Measurements from ENCODE around the gene IFT122. TPM values are rescaled to one million over a fixed set of nuclear protein-coding genes. Genes with fewer than 3 reads are reported as not detected.
A peak's percentile ranks its signal among the peaks of the same experiment; 100 is the strongest.
"Not testable (repeated sequence)": the region's sequence is repeated elsewhere in the genome, so short reads cannot be mapped to it uniquely, and the experiment has no call there.

IFT122 gene
- total RNA-seq, 2 experiments from 2014 or later: 18.4 to 22.6 TPM

- Mint-ChIP-seq H3K27me3 (no peaks in the 10 kb centered on the region), H3K4me1 (peaks cover 14% of the 10 kb centered on the region), H3K4me3 (no peak overlapping the region), H3K36me3 (ENCODE audit: low read depth) (peaks cover 3% of the 10 kb centered on the region), H3K27ac (no peak overlapping the region), H3K9me3 (ENCODE audit: low read depth) (no peaks in the 10 kb centered on the region)
- intact Hi-C loops (cut with DNase I, micrococcal nuclease): no loop called here
- ChIA-PET CTCF (interaction anchor here (0.6 to 0.9 kb wide), 2 partner anchors 15 to 325 kb away, joined by 3 to 4 read pairs; no protein-coding TSS in a partner anchor), POLR2A (interaction anchor here (3.1 kb wide), 1 partner anchor 38 kb away, joined by 24 read pairs; the partner anchor contains the start of genes IFT122 and MBD4)
- no peak for DNase-seq
- no peak for ATAC-seq
Measured at GRCh38 chr3:129402616-129403015, 37.4 kb upstream of the IFT122 start.

GRCh38 chr3:129403450-129403849 lies 36.6 kb upstream of the IFT122 start:
- no peak overlapping the region for H3K27ac Mint-ChIP-seq
- peaks cover 6% of the 10 kb centered on the region for H3K4me1 Mint-ChIP-seq
- ATAC-seq: no peak

GRCh38 chr3:129404130-129404529 lies 35.9 kb upstream of the IFT122 start:
- intact Hi-C loops (cut with DNase I, micrococcal nuclease): no loop called here
- H3K4me1 Mint-ChIP-seq: peaks cover 3% of the 10 kb centered on the region
- ChIA-PET POLR2A (no interaction called here), CTCF (no interaction called here)
- H3K9me3 Mint-ChIP-seq (ENCODE audit: low read depth): no peaks in the 10 kb centered on the region
- no peaks in the 10 kb centered on the region for H3K36me3 Mint-ChIP-seq (ENCODE audit: low read depth)
- H3K27me3 Mint-ChIP-seq: no peaks in the 10 kb centered on the region
- H3K4me3 Mint-ChIP-seq: no peak overlapping the region
- ATAC-seq (no peak), DNase-seq (no peak)
- no peak overlapping the region for H3K27ac Mint-ChIP-seq

More at GRCh38 chr3:129403450-129403849, 36.6 kb upstream of the IFT122 start:
- ChIA-PET POLR2A (no interaction called here), CTCF (interaction anchor here (0.5 to 0.9 kb wide), 2 partner anchors 15 to 29 kb away, joined by 3 to 4 read pairs; no protein-coding TSS in a partner anchor)
- H3K36me3 Mint-ChIP-seq (ENCODE audit: low read depth): no peaks in the 10 kb centered on the region
- H3K27me3 Mint-ChIP-seq: no peaks in the 10 kb centered on the region
- H3K4me3 Mint-ChIP-seq: no peak overlapping the region
- no peaks in the 10 kb centered on the region for H3K9me3 Mint-ChIP-seq (ENCODE audit: low read depth)
- DNase-seq: no peak
- intact Hi-C loops (cut with DNase I, micrococcal nuclease): no loop called here

- ChIA-PET POLR2A (no interaction called here), CTCF (no interaction called here)
- Mint-ChIP-seq H3K9me3 (ENCODE audit: low read depth) (no peaks in the 10 kb centered on the region), H3K4me3 (no peak overlapping the region), H3K36me3 (ENCODE audit: low read depth) (no peaks in the 10 kb centered on the region), H3K27ac (no peak overlapping the region), H3K27me3 (no peaks in the 10 kb centered on the region), H3K4me1 (peaks cover 3% of the 10 kb centered on the region)
- ATAC-seq (no peak), DNase-seq (no peak)
- intact Hi-C loops (cut with DNase I, micrococcal nuclease): no loop called here
Measured at GRCh38 chr3:129404610-129405009, 35.4 kb upstream of the IFT122 start.

GRCh38 chr3:129409541-129409940 lies 30.5 kb upstream of the IFT122 start:
- intact Hi-C loops (cut with DNase I, micrococcal nuclease): no loop called here
- no peaks in the 10 kb centered on the region for H3K36me3 Mint-ChIP-seq (ENCODE audit: low read depth)
- no peaks in the 10 kb centered on the region for H3K27me3 Mint-ChIP-seq

GRCh38 chr3:129410971-129411370 lies 29.1 kb upstream of the IFT122 start:
- DNase-seq (no peak), ATAC-seq (no peak)
- H3K9me3 Mint-ChIP-seq (ENCODE audit: low read depth): no peaks in the 10 kb centered on the region
- H3K27ac Mint-ChIP-seq: no peak overlapping the region
- H3K36me3 Mint-ChIP-seq (ENCODE audit: low read depth): no peaks in the 10 kb centered on the region
- intact Hi-C loops (cut with DNase I, micrococcal nuclease): no loop called here
- ChIA-PET CTCF (no interaction called here), POLR2A (no interaction called here)
- H3K4me3 Mint-ChIP-seq: no peak overlapping the region
- no peaks in the 10 kb centered on the region for H3K4me1 Mint-ChIP-seq
- no peaks in the 10 kb centered on the region for H3K27me3 Mint-ChIP-seq

More at GRCh38 chr3:129409541-129409940, 30.5 kb upstream of the IFT122 start:
- H3K4me3 Mint-ChIP-seq: no peak overlapping the region
- H3K27ac Mint-ChIP-seq: no peak overlapping the region
- CTCF ChIA-PET: interaction anchor here (1.0 to 2.5 kb wide), 3 partner anchors 10 to 26 kb away, joined by 3 to 9 read pairs (median 3); no protein-coding TSS in a partner anchor
- POLR2A ChIA-PET: interaction anchor here (0.6 kb wide), 1 partner anchor 195 kb away, joined by 3 read pairs; no protein-coding TSS in a partner anchor
- ATAC-seq (no peak), DNase-seq (no peak)
- H3K9me3 Mint-ChIP-seq (ENCODE audit: low read depth): no peaks in the 10 kb centered on the region
- H3K4me1 Mint-ChIP-seq: no peaks in the 10 kb centered on the region

GRCh38 chr3:129412542-129413198 lies 27.4 kb upstream of the IFT122 start:
- DNase-seq (no peak), ATAC-seq (no peak)
- Mint-ChIP-seq H3K27ac (no peak overlapping the region), H3K4me1 (no peaks in the 10 kb centered on the region), H3K4me3 (no peak overlapping the region), H3K36me3 (ENCODE audit: low read depth) (no peaks in the 10 kb centered on the region), H3K27me3 (no peaks in the 10 kb centered on the region), H3K9me3 (ENCODE audit: low read depth) (no peaks in the 10 kb centered on the region)
- POLR2A ChIA-PET: no interaction called here
- CTCF ChIA-PET: interaction anchor here (0.7 kb wide), 1 partner anchor 13 kb away, joined by 3 read pairs; no protein-coding TSS in a partner anchor
- intact Hi-C loops (cut with DNase I, micrococcal nuclease): no loop called here

- ATAC-seq; H3K27me3 Mint-ChIP-seq; H3K4me3 Mint-ChIP-seq; H3K9me3 Mint-ChIP-seq (ENCODE audit: low read depth); POLR2A ChIA-PET; H3K27ac Mint-ChIP-seq; H3K36me3 Mint-ChIP-seq (ENCODE audit: low read depth); DNase-seq; H3K4me1 Mint-ChIP-seq; intact Hi-C loops (cut with DNase I, micrococcal nuclease): not testable (repeated sequence)
- CTCF ChIA-PET: interaction anchor here (0.5 to 2.1 kb wide), 2 partner anchors 18 to 30 kb away, joined by 3 to 5 read pairs; no protein-coding TSS in a partner anchor
Measured at GRCh38 chr3:129413238-129413637, 26.8 kb upstream of the IFT122 start.

- Mint-ChIP-seq H3K4me3 (no peak overlapping the region), H3K4me1 (no peaks in the 10 kb centered on the region), H3K27me3 (no peaks in the 10 kb centered on the region), H3K9me3 (ENCODE audit: low read depth) (no peaks in the 10 kb centered on the region), H3K27ac (no peak overlapping the region), H3K36me3 (ENCODE audit: low read depth) (no peaks in the 10 kb centered on the region)
- CTCF ChIA-PET: interaction anchor here (0.5 to 2.1 kb wide), 4 partner anchors 8 to 31 kb away, joined by 3 to 5 read pairs (median 3); no protein-coding TSS in a partner anchor
- no peak for DNase-seq
- POLR2A ChIA-PET: interaction anchor here (1.1 kb wide), 1 partner anchor 14 kb away, joined by 7 read pairs; no protein-coding TSS in a partner anchor
- ATAC-seq: peak; percentile 63
- intact Hi-C loops (cut with DNase I, micrococcal nuclease): no loop called here
Measured at GRCh38 chr3:129413687-129414506, 26.1 kb upstream of the IFT122 start.

GRCh38 chr3:129415378-129415777 lies 24.6 kb upstream of the IFT122 start:
- Mint-ChIP-seq H3K9me3 (ENCODE audit: low read depth) (no peaks in the 10 kb centered on the region), H3K27ac (no peak overlapping the region), H3K27me3 (no peaks in the 10 kb centered on the region), H3K36me3 (ENCODE audit: low read depth) (no peaks in the 10 kb centered on the region), H3K4me3 (no peak overlapping the region), H3K4me1 (no peaks in the 10 kb centered on the region)
- intact Hi-C loops (cut with DNase I, micrococcal nuclease): no loop called here
- ATAC-seq: no peak
- DNase-seq: no peak
- CTCF ChIA-PET: interaction anchor here (0.8 to 2.1 kb wide), 2 partner anchors 32 to 445 kb away, joined by 3 to 5 read pairs; no protein-coding TSS in a partner anchor
- POLR2A ChIA-PET: no interaction called here

GRCh38 chr3:129415830-129416229 lies 24.2 kb upstream of the IFT122 start:
- Mint-ChIP-seq H3K4me3 (no peak overlapping the region), H3K9me3 (ENCODE audit: low read depth) (no peaks in the 10 kb centered on the region), H3K27ac (no peak overlapping the region), H3K36me3 (ENCODE audit: low read depth) (no peaks in the 10 kb centered on the region), H3K27me3 (no peaks in the 10 kb centered on the region), H3K4me1 (no peaks in the 10 kb centered on the region)
- intact Hi-C loops (cut with DNase I, micrococcal nuclease): no loop called here
- DNase-seq (no peak), ATAC-seq (no peak)
- ChIA-PET POLR2A (interaction anchor here (0.9 kb wide), 1 partner anchor 24 kb away, joined by 3 read pairs; the partner anchor contains the start of gene IFT122), CTCF (no interaction called here)

Measured in activated CD4-positive, alpha-beta T cell treated with anti-CD3 and anti-CD28 coated beads for 36 hours (primary cell).